Esophagus muscularis mucosa (tissue), 4 donors: ENCODE data around the gene KRTAP10-10. TPM values are rescaled to one million over a fixed set of nuclear protein-coding genes. Genes with fewer than 3 reads are reported as not detected.

Source experiments
- DNase-seq: peaks from one replicate; pipeline ENCODE4 v3.0.0-alpha.2; 2017; ENCODE audit errors: extremely low spot score
- H3K27ac ChIP-seq, 4 donors: fragments of 200-600 bp; sonication (generic); replicated peaks in 1 of 4; 1 replicate in 3 of 4; 2 replicates in 1 of 4; pipeline ENCODE4 v1.5.1; 2016 to 2019; ENCODE audit warnings: mild to moderate bottlenecking in 1 of 4
- H3K27me3 ChIP-seq, 4 donors: fragments of 200-600 bp; sonication (generic); one replicate each; pipeline versions ENCODE4 v1.5.1 to v1.6.0; 2016 to 2019
- H3K36me3 ChIP-seq, 4 donors: fragments of 200-600 bp; sonication (generic); one replicate each; pipeline ENCODE4 v1.5.1; 2016 to 2019
- H3K4me1 ChIP-seq, 4 donors: fragments of 200-600 bp; sonication (generic); one replicate each; pipeline ENCODE4 v1.5.1; 2016 to 2019
- H3K4me3 ChIP-seq, 4 donors: fragments of 200-600 bp; sonication (generic); 1 replicate in 2 of 4; 2 replicates in 2 of 4; pipeline ENCODE4 v1.5.1; 2016 to 2019; ENCODE audit warnings: mild to moderate bottlenecking in 4 of 4, moderate library complexity in 1 of 4
- H3K9me3 ChIP-seq, 4 donors: fragments of 200-600 bp; sonication (generic); 1 replicate in 3 of 4; 2 replicates in 1 of 4; pipeline ENCODE4 v1.5.1; 2016 to 2019
- EP300 ChIP-seq: sonication (generic); formaldehyde crosslinking; IDR thresholded peaks from one replicate; pipeline ENCODE4 v1.6.1; 2017; ENCODE audit warnings: antibody characterized with exemption
- POLR2A ChIP-seq: fragments of 450-650 bp; IDR thresholded peaks from one replicate; pipeline ENCODE4 v1.6.1; 2017; ENCODE audit warnings: antibody characterized with exemption, moderate library complexity, mild to moderate bottlenecking, low read depth
- POLR2AphosphoS5 ChIP-seq, 2 donors: sonication (generic); formaldehyde crosslinking; IDR thresholded peaks; one replicate each; pipeline ENCODE4 v1.6.1; 2017; ENCODE audit warnings: antibody characterized with exemption in 2 of 2
- WGBS: methylation state at CpG from one replicate; pipeline ENCODE4 v1.1.5; 2018; 5-methylcytosine and 5-hydroxymethylcytosine counted together
- intact Hi-C: fragments of 100-400 bp; cut with DNase I; formaldehyde crosslinking; loops from one replicate; pipeline ENCODE4 v1.15.1; 2023
- total RNA-seq, 4 donors: library from RNA; depleted of rRNA; stranded (reverse); fragments of >200 nt; gene quantifications; one replicate each; pipeline versions ENCODE4 v1.1.0 to v1.2.1, GENCODE V29; 2016
- TF ChIP-seq, protein P1 (sequence below), 3 experiments: fragments of 200-600 bp in 2 of 3; fragments of 450-650 bp in 1 of 3; sonication (generic) in 2 of 3; IDR thresholded peaks; one replicate each; pipeline ENCODE4 v1.5.1; 2017 to 2019; ENCODE audit warnings: antibody characterized with exemption in 3 of 3, mild to moderate bottlenecking in 2 of 3, moderate library complexity in 1 of 3

Gene KRTAP10-10
- total RNA-seq, 4 donors from 2014 or later, result not detected

DNA sequence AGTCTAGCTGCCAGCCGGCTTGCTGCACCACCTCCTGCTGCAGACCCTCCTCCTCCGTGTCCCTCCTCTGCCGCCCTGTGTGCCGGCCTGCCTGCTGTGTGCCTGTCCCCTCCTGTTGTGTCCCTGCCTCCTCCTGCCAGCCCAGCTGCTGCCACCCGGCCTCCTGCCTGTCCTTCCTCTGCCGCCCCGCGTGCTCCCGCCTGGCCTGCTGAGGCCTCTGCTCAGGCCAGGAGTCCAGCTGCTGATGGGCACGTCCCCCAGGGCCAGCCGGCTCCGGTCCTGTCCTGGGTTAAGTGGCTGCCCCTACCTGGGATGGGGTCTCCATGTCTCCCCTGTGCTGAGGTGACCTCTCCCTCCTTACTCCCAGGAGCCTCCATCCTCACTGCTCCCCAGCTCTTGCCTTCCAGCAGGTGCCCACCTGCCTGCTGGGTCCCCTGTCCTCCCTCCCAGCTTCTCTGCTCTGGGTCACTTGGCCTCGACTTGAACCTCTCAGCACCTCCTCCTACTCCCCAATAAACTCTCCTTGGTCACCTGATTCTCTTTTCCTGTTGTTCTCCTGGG, 24.4 kb upstream of the KRTAP10-10 start:
- no peaks in the 10 kb centered on the region for H3K4me1 ChIP-seq
- no peaks in the 10 kb centered on the region for H3K36me3 ChIP-seq
- 88% methylated on average over 12 of the region's 13 CpGs for WGBS
- intact Hi-C loops, result no loop called here
- no peak overlapping the region for H3K4me3 ChIP-seq
- peak; percentile 68 for DNase-seq
- H3K27ac ChIP-seq, result no peak overlapping the region
- peaks cover 0 to 31% (median 23%) of the 10 kb centered on the region in 4 donors for H3K9me3 ChIP-seq
- peaks cover 0 to 50% (median 0%) of the 10 kb centered on the region in 4 donors for H3K27me3 ChIP-seq
- TF ChIP-seq EP300 (no peak), POLR2A (no peak), POLR2AphosphoS5 (IDR thresholded peaks at IDR 0.05) (no peak)
- TF ChIP-seq, protein P1, sequence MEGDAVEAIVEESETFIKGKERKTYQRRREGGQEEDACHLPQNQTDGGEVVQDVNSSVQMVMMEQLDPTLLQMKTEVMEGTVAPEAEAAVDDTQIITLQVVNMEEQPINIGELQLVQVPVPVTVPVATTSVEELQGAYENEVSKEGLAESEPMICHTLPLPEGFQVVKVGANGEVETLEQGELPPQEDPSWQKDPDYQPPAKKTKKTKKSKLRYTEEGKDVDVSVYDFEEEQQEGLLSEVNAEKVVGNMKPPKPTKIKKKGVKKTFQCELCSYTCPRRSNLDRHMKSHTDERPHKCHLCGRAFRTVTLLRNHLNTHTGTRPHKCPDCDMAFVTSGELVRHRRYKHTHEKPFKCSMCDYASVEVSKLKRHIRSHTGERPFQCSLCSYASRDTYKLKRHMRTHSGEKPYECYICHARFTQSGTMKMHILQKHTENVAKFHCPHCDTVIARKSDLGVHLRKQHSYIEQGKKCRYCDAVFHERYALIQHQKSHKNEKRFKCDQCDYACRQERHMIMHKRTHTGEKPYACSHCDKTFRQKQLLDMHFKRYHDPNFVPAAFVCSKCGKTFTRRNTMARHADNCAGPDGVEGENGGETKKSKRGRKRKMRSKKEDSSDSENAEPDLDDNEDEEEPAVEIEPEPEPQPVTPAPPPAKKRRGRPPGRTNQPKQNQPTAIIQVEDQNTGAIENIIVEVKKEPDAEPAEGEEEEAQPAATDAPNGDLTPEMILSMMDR (IDR thresholded peaks at IDR 0.05), result no peak

DNA sequence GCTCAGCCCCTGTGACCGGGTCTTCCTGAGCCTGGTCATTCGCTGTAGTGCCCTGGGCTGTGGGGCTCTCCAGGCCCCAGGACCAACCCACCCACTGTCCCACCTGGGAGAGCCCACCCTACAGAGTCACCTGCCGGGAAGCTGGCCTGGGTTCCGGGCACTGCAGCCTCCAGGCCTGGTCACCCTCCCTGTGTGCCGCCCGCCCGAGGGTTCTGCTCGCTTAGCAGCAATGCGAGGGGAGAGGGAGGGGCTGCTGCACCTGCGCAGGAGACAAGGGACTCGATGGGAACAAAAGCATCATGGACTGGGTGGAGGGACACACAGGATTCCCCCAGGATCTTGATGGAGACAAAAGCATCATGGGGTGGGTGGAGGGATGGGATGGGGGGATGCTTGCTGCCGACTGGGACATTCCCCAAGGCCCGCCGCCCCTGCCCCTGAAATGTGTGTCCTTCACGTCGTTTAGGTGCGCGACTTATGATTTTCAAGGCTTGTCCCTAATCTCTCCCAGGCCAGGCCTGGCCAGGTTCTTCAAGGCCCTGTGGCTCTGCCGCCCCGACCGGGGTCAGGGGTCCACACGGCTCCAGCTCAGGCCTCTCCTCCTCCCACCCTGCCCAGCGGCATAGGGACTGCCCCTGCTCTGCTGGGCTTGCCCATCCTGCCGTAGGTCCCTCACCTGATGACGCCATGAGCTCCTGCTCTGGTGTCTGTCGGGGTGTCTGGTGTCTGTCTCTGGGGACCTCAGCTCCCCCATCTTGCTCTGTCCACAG, 23.6 kb upstream of the KRTAP10-10 start:
- WGBS, result 93% methylated on average over 23 of the region's 26 CpGs
- H3K27ac ChIP-seq, result no peak overlapping the region
- no peak overlapping the region for H3K4me3 ChIP-seq
- peak; percentile 77 for DNase-seq
- H3K9me3 ChIP-seq, result peaks cover 0 to 31% (median 23%) of the 10 kb centered on the region in 4 donors
- intact Hi-C loops, result no loop called here
- TF ChIP-seq POLR2AphosphoS5 (IDR thresholded peaks at IDR 0.05), result no peak
- no peak for TF ChIP-seq POLR2A
- no peak for TF ChIP-seq EP300
- TF ChIP-seq, protein P1 (IDR thresholded peaks at IDR 0.05), result no peak
- H3K36me3 ChIP-seq, result no peaks in the 10 kb centered on the region
- peaks cover 0 to 50% (median 0%) of the 10 kb centered on the region in 4 donors for H3K27me3 ChIP-seq
- H3K4me1 ChIP-seq, result no peaks in the 10 kb centered on the region

DNA sequence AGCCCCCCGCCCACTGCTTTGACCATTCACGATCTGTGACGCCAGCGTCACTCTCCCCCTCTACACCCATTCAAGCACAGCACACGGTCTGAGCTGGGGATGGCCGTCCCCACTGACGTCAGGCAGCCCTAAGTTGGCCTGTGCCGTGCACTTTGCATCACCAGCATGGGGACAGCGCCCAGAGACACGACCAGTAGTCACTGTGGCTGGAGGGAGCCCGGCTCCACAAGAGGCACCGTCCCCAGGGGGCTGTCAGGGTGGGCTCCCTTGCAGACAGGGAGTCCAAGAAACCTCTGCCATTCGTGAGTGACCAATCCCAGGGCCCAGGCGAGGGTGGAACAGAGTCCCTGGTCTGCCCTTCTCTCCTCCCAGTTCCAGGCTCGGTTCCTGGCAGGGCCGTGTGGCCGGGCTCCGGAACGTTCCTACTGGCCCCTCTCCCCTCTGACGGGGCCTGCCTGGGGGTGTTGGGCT, 23.0 kb upstream of the KRTAP10-10 start:
- Histone ChIP-seq H3K27ac (no peak overlapping the region), H3K4me1 (no peaks in the 10 kb centered on the region), H3K9me3 (peaks cover 0 to 27% (median 24%) of the 10 kb centered on the region in 4 donors), H3K4me3 (no peak overlapping the region), H3K36me3 (no peaks in the 10 kb centered on the region), H3K27me3 (peaks cover 0 to 50% (median 0%) of the 10 kb centered on the region in 4 donors)
- intact Hi-C loops, result no loop called here
- WGBS, result 85% methylated on average over 18 of the region's 20 CpGs
- TF ChIP-seq POLR2A (no peak), POLR2AphosphoS5 (IDR thresholded peaks at IDR 0.05) (no peak)
- peak; percentile 89 for DNase-seq

DNA sequence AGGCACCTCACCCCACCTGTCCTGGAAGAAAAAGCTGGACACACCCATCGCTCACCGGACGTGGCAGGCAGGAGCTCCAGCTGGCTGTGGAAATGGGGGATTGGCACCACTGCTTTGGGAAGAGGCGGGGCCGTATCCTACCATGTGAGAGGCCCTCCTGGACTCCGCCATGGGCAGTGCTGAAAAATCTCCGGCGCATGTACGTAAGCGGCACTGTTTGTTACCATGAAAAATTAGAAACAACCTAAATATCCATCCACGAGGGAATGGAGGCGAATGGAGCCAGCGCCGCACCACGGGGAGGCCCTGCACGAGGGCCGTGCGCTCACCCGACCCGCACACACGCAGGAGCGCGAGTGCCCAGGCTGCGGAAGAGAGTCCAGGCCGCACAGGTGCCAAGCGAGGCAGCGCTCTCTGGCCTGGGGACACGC, 22.2 kb upstream of the KRTAP10-10 start:
- Histone ChIP-seq H3K36me3 (no peaks in the 10 kb centered on the region), H3K4me1 (no peaks in the 10 kb centered on the region), H3K27ac (no peak overlapping the region), H3K4me3 (no peak overlapping the region), H3K27me3 (peaks cover 0 to 50% (median 0%) of the 10 kb centered on the region in 4 donors), H3K9me3 (peaks cover 0 to 30% (median 19%) of the 10 kb centered on the region in 4 donors)
- WGBS, result 91% methylated on average over 25 of the region's 28 CpGs
- intact Hi-C loops, result no loop called here
- no peak for TF ChIP-seq POLR2A
- TF ChIP-seq, protein P1 (IDR thresholded peaks at IDR 0.05), result no peak
- TF ChIP-seq POLR2AphosphoS5 (IDR thresholded peaks at IDR 0.05), result no peak
- no peak for TF ChIP-seq EP300
- DNase-seq, result no peak

DNA sequence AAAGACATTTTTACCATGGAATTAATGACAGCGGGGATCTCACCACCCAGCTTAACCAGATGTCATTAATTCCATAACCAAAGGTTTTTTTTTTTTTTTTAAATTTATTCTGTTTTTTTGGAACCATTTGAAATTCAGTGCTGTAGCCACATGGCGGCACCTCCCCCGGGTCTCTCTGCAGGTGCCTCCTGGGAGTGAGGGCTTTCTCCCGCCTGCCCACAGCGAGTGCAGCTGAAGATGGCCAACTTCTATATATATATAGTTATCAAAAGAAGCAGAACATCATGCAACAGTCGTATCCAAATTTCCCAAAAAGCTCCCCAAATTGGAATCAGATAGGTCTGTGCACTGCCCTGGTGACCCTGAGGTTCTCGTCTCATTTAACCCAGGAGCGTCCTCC, 21.7 kb upstream of the KRTAP10-10 start:
- no peak for TF ChIP-seq EP300
- TF ChIP-seq POLR2AphosphoS5 (IDR thresholded peaks at IDR 0.05), result no peak
- TF ChIP-seq POLR2A, result no peak
- TF ChIP-seq, protein P1 (IDR thresholded peaks at IDR 0.05), result no peak
- peaks cover 0 to 50% (median 0%) of the 10 kb centered on the region in 4 donors for H3K27me3 ChIP-seq
- no peak overlapping the region for H3K4me3 ChIP-seq
- no peak overlapping the region for H3K27ac ChIP-seq
- no peaks in the 10 kb centered on the region for H3K36me3 ChIP-seq
- no peaks in the 10 kb centered on the region for H3K4me1 ChIP-seq
- WGBS, result 80% methylated on average over 8 of the region's 8 CpGs
- intact Hi-C loops, result no loop called here
- peaks cover 0 to 29% (median 14%) of the 10 kb centered on the region in 4 donors for H3K9me3 ChIP-seq
- DNase-seq, result no peak
